ENCODE measurements around the gene FGD3. TPM values are rescaled to one million over a fixed set of nuclear protein-coding genes. Genes with fewer than 3 reads are reported as not detected.
A peak's percentile ranks its signal among the peaks of the same experiment; 100 is the strongest.

The FGD3 gene
- total RNA-seq, 6 donors from 2014 or later: 14.0 to 45.1 (median 22.3) TPM

DNA sequence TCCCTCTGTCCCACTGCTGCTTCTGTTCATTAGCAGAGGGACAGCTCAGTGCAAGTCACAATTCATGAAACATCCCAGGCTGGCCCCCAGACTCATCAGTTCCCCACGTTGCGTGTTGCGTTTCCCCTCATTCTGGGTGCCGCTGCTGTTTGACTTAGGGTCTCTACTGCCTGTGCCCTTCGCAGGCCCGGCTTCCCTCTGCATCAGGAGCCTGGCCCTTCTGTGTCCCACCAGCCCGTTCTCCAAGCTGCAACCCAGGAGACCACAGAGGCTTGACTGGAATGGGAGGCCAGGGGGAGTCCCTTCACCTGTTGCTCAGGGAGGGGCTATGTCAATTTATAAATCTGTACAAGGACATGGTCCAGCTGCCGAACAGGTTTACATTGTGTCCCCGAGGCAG, 57.2 kb downstream of the FGD3 start:
- Histone ChIP-seq H3K4me1 (peaks cover 3 to 22% (median 10%) of the 10 kb centered on the region in 4 donors), H3K27ac (peak overlapping the region in 2 of 4 donors; percentile 9 to 72), H3K27me3 (no peaks in the 10 kb centered on the region), H3K36me3 (peaks cover 0 to 50% (median 15%) of the 10 kb centered on the region in 4 donors), H3K4me3 (no peak overlapping the region), H3K9me3 (no peaks in the 10 kb centered on the region)
- DNase-seq: no peak
- TF ChIP-seq, protein P1, sequence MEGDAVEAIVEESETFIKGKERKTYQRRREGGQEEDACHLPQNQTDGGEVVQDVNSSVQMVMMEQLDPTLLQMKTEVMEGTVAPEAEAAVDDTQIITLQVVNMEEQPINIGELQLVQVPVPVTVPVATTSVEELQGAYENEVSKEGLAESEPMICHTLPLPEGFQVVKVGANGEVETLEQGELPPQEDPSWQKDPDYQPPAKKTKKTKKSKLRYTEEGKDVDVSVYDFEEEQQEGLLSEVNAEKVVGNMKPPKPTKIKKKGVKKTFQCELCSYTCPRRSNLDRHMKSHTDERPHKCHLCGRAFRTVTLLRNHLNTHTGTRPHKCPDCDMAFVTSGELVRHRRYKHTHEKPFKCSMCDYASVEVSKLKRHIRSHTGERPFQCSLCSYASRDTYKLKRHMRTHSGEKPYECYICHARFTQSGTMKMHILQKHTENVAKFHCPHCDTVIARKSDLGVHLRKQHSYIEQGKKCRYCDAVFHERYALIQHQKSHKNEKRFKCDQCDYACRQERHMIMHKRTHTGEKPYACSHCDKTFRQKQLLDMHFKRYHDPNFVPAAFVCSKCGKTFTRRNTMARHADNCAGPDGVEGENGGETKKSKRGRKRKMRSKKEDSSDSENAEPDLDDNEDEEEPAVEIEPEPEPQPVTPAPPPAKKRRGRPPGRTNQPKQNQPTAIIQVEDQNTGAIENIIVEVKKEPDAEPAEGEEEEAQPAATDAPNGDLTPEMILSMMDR (IDR thresholded peaks at IDR 0.05): no peak
- TF ChIP-seq POLR2A (IDR thresholded peaks at IDR 0.05) (no peak), POLR2AphosphoS5 (IDR thresholded peaks at IDR 0.05) (no peak), EP300 (IDR thresholded peaks at IDR 0.05) (no peak)
- WGBS, 2 donors: 91% methylated on average over 7 to 9 of the region's 9 CpGs
- ATAC-seq (ENCODE audit: low FRiP score in 2 of 2): no peak

DNA sequence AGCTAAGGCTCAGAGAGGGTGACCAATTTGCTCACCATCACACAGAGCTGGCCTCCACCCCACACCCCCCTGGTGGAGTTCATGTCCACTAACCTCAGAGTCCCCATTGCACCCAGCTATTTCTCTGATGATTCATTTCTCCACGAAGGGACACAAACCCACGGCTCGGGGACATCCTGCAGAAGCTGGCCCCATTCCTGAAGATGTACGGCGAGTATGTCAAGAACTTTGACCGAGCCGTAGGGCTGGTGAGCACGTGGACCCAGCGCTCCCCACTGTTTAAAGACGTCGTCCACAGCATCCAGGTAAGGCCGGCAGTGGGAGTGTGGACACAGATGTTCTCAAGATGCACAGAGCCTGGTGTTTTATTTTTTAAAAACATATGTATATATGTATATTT, 58.6 kb downstream of the FGD3 start:
- H3K27me3 ChIP-seq: no peaks in the 10 kb centered on the region
- H3K9me3 ChIP-seq: no peaks in the 10 kb centered on the region
- ATAC-seq (ENCODE audit: low FRiP score in 2 of 2) (no peak), DNase-seq (no peak)
- no peak overlapping the region for H3K4me3 ChIP-seq
- H3K27ac ChIP-seq: no peak overlapping the region
- peaks cover 3 to 22% (median 10%) of the 10 kb centered on the region in 4 donors for H3K4me1 ChIP-seq
- peaks cover 0 to 57% (median 18%) of the 10 kb centered on the region in 4 donors for H3K36me3 ChIP-seq
- WGBS, 2 donors: 92 to 97% methylated on average over 8 to 12 of the region's 12 CpGs
- no peak for TF ChIP-seq POLR2AphosphoS5 (IDR thresholded peaks at IDR 0.05)
- no peak for TF ChIP-seq POLR2A (IDR thresholded peaks at IDR 0.05)
- TF ChIP-seq, protein P1 (IDR thresholded peaks at IDR 0.05): no peak
- TF ChIP-seq EP300 (IDR thresholded peaks at IDR 0.05): no peak

DNA sequence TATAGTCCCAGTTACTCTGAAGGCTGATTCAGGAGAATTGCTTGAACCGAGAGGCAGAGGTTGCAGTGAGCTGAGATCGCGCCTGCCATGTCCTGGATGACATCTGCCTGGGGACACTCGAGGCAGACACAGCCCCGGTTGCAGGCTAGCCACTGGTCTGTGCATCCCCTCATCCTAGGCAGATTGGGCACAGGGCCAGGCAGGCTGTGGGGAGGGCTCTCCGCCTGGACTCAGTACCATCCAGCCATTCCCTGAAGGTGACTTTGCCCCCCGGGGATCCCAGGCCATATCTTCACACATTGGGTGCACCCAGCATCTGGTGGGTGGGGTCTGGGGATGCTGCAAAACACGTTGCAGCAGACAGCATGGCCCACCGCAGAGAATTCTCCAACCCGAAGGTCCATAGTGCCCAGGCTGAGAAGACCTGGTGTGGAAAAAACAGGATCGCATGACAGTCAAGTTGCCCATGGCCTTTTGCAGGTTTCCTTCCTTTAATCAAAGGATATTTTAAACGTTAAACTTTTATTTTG, 60.3 kb downstream of the FGD3 start:
- no peak for ATAC-seq (ENCODE audit: low FRiP score in 2 of 2)
- WGBS, 2 donors: 87 to 95% methylated on average over 9 to 12 of the region's 12 CpGs
- H3K4me3 ChIP-seq: no peak overlapping the region
- H3K36me3 ChIP-seq: peaks cover 0 to 61% (median 20%) of the 10 kb centered on the region in 4 donors
- no peaks in the 10 kb centered on the region for H3K9me3 ChIP-seq
- no peak for DNase-seq
- peaks cover 3 to 22% (median 10%) of the 10 kb centered on the region in 4 donors for H3K4me1 ChIP-seq
- H3K27me3 ChIP-seq: no peaks in the 10 kb centered on the region
- H3K27ac ChIP-seq: peak overlapping the region in 1 of 4 donors; percentile 52
- TF ChIP-seq EP300 (IDR thresholded peaks at IDR 0.05) (no peak), POLR2AphosphoS5 (IDR thresholded peaks at IDR 0.05) (no peak)

DNA sequence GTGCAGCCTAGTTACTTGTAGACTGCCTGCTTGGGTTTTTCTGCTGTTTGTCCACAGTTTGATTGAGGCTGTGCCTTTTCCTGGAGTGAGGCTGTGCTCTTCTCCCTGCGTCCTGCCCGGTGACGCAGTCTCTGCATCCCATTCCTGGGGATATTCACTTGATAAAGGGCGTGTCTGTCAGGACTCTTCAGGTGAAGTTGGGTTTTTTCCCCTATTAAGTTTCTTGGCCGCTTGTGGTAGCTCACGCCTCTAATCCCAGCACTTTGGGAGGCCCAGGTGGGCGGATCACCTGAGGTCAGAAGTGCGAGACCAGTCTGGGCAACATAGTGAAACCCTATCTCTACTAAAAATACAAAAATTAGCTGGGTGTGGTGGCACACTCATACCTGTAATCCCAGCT, 61.1 kb downstream of the FGD3 start:
- TF ChIP-seq EP300 (IDR thresholded peaks at IDR 0.05) (no peak), POLR2AphosphoS5 (IDR thresholded peaks at IDR 0.05) (no peak), POLR2A (IDR thresholded peaks at IDR 0.05) (no peak)
- TF ChIP-seq, protein P1 (IDR thresholded peaks at IDR 0.05): no peak
- peaks cover 0 to 68% (median 23%) of the 10 kb centered on the region in 4 donors for H3K36me3 ChIP-seq
- WGBS, 2 donors: 73 to 76% methylated on average over 8 of the region's 8 CpGs

DNA sequence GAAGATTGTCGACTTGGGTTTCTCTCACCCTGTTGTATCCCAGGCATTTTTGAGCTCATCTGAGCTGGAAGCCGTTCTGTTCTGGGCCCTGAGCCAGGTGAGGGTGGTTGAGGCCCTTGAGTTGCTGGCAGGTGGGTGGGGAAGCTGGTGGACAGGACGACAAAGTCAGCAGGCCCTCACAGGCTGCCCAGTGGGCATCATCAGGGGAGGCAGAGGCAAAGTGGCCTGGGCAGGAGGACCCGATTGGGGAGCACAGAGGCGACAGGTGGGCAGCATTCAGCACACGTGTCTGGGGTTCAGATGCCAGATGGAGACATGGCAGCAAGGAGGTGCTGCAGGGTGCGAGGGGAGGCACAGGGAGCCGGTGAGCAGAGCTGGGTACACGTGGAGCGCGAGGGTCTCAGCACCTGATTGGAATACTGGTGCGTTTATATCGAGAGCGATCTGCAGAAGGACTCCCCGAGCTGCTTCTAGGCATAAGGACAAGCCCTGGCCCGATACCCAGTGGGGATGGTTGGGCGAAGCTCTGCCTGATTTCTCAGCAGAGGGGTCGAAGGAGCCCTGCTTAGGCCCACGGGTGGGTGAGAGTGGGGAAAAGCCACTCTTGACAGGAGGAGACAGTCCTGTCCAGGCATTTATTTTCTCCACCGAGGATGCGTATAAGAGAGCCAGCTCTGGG, 62.2 kb downstream of the FGD3 start:
- TF ChIP-seq POLR2A (IDR thresholded peaks at IDR 0.05): no peak
- TF ChIP-seq POLR2AphosphoS5 (IDR thresholded peaks at IDR 0.05): no peak
- TF ChIP-seq EP300 (IDR thresholded peaks at IDR 0.05): no peak
- TF ChIP-seq, protein P1 (IDR thresholded peaks at IDR 0.05): no peak
- WGBS, 2 donors: 91% methylated on average over 21 of the region's 21 CpGs
- DNase-seq (peak in 1 of 2 donors; percentile 50), ATAC-seq (ENCODE audit: low FRiP score in 2 of 2) (no peak)
- no peaks in the 10 kb centered on the region for H3K9me3 ChIP-seq
- H3K27me3 ChIP-seq: no peaks in the 10 kb centered on the region
- H3K36me3 ChIP-seq: peaks cover 0 to 65% (median 29%) of the 10 kb centered on the region in 4 donors
- H3K4me3 ChIP-seq: no peak overlapping the region
- H3K4me1 ChIP-seq: peaks cover 0 to 5% (median 2%) of the 10 kb centered on the region in 4 donors
- peak overlapping the region in 1 of 4 donors; percentile 14 for H3K27ac ChIP-seq

More for the DNA sequence above, 61.1 kb downstream of the FGD3 start:
- H3K4me3 ChIP-seq: no peak overlapping the region
- peak overlapping the region in 2 of 4 donors; percentile 14 to 52 for H3K27ac ChIP-seq
- DNase-seq (peak in 1 of 2 donors; percentile 76), ATAC-seq (ENCODE audit: low FRiP score in 2 of 2) (peak in 1 of 2 donors; percentile 27)
- no peaks in the 10 kb centered on the region for H3K9me3 ChIP-seq
- no peaks in the 10 kb centered on the region for H3K27me3 ChIP-seq
- peaks cover 2 to 14% (median 8%) of the 10 kb centered on the region in 4 donors for H3K4me1 ChIP-seq

All from upper lobe of left lung (tissue), 6 donors.